Uterus (tissue), 2 donors: ENCODE results near the gene VANGL2.

Experiments
- POLR2A ChIP-seq, 2 donors: fragments of 450-650 bp; IDR thresholded peaks; one replicate each; pipeline ENCODE4 v1.6.1; 2016; ENCODE audit warnings: antibody characterized with exemption in 2 of 2, mild to moderate bottlenecking in 1 of 2, moderate library complexity in 1 of 2
- TF ChIP-seq, protein P1 (sequence below), 4 experiments: fragments of 200-600 bp in 2 of 4; fragments of 450-650 bp in 2 of 4; sonication (generic) in 2 of 4; IDR thresholded peaks; one replicate each; pipeline ENCODE4 v1.5.1; 2016 to 2019; ENCODE audit warnings: antibody characterized with exemption in 4 of 4, mild to moderate bottlenecking in 2 of 4, moderate library complexity in 1 of 4

DNA sequence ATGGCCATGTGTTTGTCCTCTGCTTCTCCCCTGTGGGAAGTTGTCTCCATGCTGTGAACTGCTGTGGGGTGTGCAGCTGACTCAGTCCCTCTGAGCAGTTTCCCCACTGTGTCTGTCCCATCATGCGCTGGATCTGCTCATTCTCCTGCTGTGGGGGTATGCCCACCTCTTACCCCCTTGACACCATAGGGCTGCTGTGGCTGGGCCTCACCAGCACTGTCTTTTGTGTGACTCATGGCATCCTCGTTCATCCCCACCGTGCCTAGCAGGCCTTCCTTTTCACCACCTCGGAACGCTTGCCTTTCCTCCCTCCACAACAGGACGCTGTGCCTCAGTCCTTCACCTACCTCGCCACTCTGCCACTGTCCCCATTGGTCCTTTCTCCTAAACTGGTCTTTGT is 27.3 kb downstream of the VANGL2 start:
- no peak for TF ChIP-seq POLR2A (IDR thresholded peaks at IDR 0.05)
- TF ChIP-seq, protein P1, sequence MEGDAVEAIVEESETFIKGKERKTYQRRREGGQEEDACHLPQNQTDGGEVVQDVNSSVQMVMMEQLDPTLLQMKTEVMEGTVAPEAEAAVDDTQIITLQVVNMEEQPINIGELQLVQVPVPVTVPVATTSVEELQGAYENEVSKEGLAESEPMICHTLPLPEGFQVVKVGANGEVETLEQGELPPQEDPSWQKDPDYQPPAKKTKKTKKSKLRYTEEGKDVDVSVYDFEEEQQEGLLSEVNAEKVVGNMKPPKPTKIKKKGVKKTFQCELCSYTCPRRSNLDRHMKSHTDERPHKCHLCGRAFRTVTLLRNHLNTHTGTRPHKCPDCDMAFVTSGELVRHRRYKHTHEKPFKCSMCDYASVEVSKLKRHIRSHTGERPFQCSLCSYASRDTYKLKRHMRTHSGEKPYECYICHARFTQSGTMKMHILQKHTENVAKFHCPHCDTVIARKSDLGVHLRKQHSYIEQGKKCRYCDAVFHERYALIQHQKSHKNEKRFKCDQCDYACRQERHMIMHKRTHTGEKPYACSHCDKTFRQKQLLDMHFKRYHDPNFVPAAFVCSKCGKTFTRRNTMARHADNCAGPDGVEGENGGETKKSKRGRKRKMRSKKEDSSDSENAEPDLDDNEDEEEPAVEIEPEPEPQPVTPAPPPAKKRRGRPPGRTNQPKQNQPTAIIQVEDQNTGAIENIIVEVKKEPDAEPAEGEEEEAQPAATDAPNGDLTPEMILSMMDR (IDR thresholded peaks at IDR 0.05): no peak
